ENCODE measurements around the gene PARD3.

The PARD3 gene

GRCh38 chr10:34494012-34494411, 321.1 kb downstream of the PARD3 start:
- Histone ChIP-seq H4K20me1 (ENCODE audit: insufficient read depth, low read length) (no peaks in the 10 kb centered on the region; the same call in 1 of the 2 replicates), H3K9ac (ENCODE audit: low read depth, low read length) (no peak overlapping the region), H3K9me3 (ENCODE audit: insufficient read depth, low read length, severe bottlenecking) (no peaks in the 10 kb centered on the region), H3K4me2 (ENCODE audit: insufficient read depth, low read length) (no peak overlapping the region), H3K27ac (ENCODE audit: low read length) (no peak overlapping the region), H3K4me1 (ENCODE audit: insufficient read depth, low read length) (no peaks in the 10 kb centered on the region), H3K36me3 (ENCODE audit: insufficient read depth, low read length) (no peaks in the 10 kb centered on the region), H2AFZ (ENCODE audit: low read depth, low read length) (no peak overlapping the region), H3K79me2 (ENCODE audit: insufficient read depth, low read length) (no peaks in the 10 kb centered on the region), H3K27me3 (ENCODE audit: insufficient read depth, low read length, poor library complexity) (no peaks in the 10 kb centered on the region), H3K4me3 (ENCODE audit: low read depth in 1 of 2, low read length in 2 of 2) (no peak overlapping the region)
- TF ChIP-seq EZH2 (IDR thresholded peaks at IDR 0.05; ENCODE audit: borderline replicate concordance, low read depth, low read length, severe bottlenecking) (no peak), CTCF (IDR thresholded peaks at IDR 0.05; ENCODE audit: borderline replicate concordance, extremely low read depth, low read length, poor library complexity, severe bottlenecking) (no peak)
- no peak for ATAC-seq (ENCODE audit: insufficient read depth, low read depth)
- no peak for DNase-seq

- H3K27me3 ChIP-seq (ENCODE audit: insufficient read depth, low read length, poor library complexity), result no peaks in the 10 kb centered on the region
- H3K9me3 ChIP-seq (ENCODE audit: insufficient read depth, low read length, severe bottlenecking), result no peaks in the 10 kb centered on the region
- H3K36me3 ChIP-seq (ENCODE audit: insufficient read depth, low read length), result no peaks in the 10 kb centered on the region
- no peak for DNase-seq
- no peaks in the 10 kb centered on the region for H3K4me1 ChIP-seq (ENCODE audit: insufficient read depth, low read length)
- H3K9ac ChIP-seq (ENCODE audit: low read depth, low read length), result no peak overlapping the region
- TF ChIP-seq EZH2 (IDR thresholded peaks at IDR 0.05; ENCODE audit: borderline replicate concordance, low read depth, low read length, severe bottlenecking) (no peak), CTCF (IDR thresholded peaks at IDR 0.05; ENCODE audit: borderline replicate concordance, extremely low read depth, low read length, poor library complexity, severe bottlenecking) (no peak)
- no peak overlapping the region for H3K27ac ChIP-seq (ENCODE audit: low read length)
- ATAC-seq (ENCODE audit: insufficient read depth, low read depth), result 0 out of 3 replicates have a peak, but pooled peaks have one; percentile 35
- no peaks in the 10 kb centered on the region for H3K79me2 ChIP-seq (ENCODE audit: insufficient read depth, low read length)
- no peaks in the 10 kb centered on the region; the same call in 1 of the 2 replicates for H4K20me1 ChIP-seq (ENCODE audit: insufficient read depth, low read length)
- H3K4me3 ChIP-seq (ENCODE audit: low read depth in 1 of 2, low read length in 2 of 2), result no peak overlapping the region
- H3K4me2 ChIP-seq (ENCODE audit: insufficient read depth, low read length), result no peak overlapping the region
- no peak overlapping the region for H2AFZ ChIP-seq (ENCODE audit: low read depth, low read length)
These were observed 323.0 kb downstream of the PARD3 start for GRCh38 chr10:34492081-34492480.

- no peak overlapping the region for H3K4me2 ChIP-seq (ENCODE audit: insufficient read depth, low read length)
- no peaks in the 10 kb centered on the region for H3K27me3 ChIP-seq (ENCODE audit: insufficient read depth, low read length, poor library complexity)
- H3K9me3 ChIP-seq (ENCODE audit: insufficient read depth, low read length, severe bottlenecking), result no peaks in the 10 kb centered on the region
- no peak for ATAC-seq (ENCODE audit: insufficient read depth, low read depth)
- no peak for DNase-seq
- H2AFZ ChIP-seq (ENCODE audit: low read depth, low read length), result no peak overlapping the region
- H3K27ac ChIP-seq (ENCODE audit: low read length), result no peak overlapping the region
- no peaks in the 10 kb centered on the region for H3K4me1 ChIP-seq (ENCODE audit: insufficient read depth, low read length)
- H3K4me3 ChIP-seq (ENCODE audit: low read depth in 1 of 2, low read length in 2 of 2), result no peak overlapping the region
- H3K36me3 ChIP-seq (ENCODE audit: insufficient read depth, low read length), result no peaks in the 10 kb centered on the region
- TF ChIP-seq CTCF (IDR thresholded peaks at IDR 0.05; ENCODE audit: borderline replicate concordance, extremely low read depth, low read length, poor library complexity, severe bottlenecking) (no peak), EZH2 (IDR thresholded peaks at IDR 0.05; ENCODE audit: borderline replicate concordance, low read depth, low read length, severe bottlenecking) (no peak)
- H3K79me2 ChIP-seq (ENCODE audit: insufficient read depth, low read length), result no peaks in the 10 kb centered on the region
- no peaks in the 10 kb centered on the region; the same call in 1 of the 2 replicates for H4K20me1 ChIP-seq (ENCODE audit: insufficient read depth, low read length)
- no peak overlapping the region for H3K9ac ChIP-seq (ENCODE audit: low read depth, low read length)
These were observed 323.4 kb downstream of the PARD3 start for GRCh38 chr10:34491678-34492077.
